Mucosa of stomach (tissue), 1 donor: ENCODE measurements around the gene GSTT4.
"Not testable (repeated sequence)": the region's sequence is repeated elsewhere in the genome, so short reads cannot be mapped to it uniquely, and the experiment has no call there.

Experiments
- H3K27me3 ChIP-seq: one replicate; pipeline ENCODE4 v1.7.0; 2013; ENCODE audit warnings: mild to moderate bottlenecking, low read length; ENCODE audit not compliant: control insufficient read depth, insufficient read depth
- H3K36me3 ChIP-seq: one replicate; pipeline ENCODE4 v1.7.0; 2013; ENCODE audit warnings: low read length; ENCODE audit not compliant: control insufficient read depth, insufficient read depth
- H3K4me1 ChIP-seq: one replicate; pipeline ENCODE4 v1.7.0; 2013; ENCODE audit warnings: mild to moderate bottlenecking, low read length; ENCODE audit not compliant: control insufficient read depth, insufficient read depth
- H3K4me3 ChIP-seq: one replicate; pipeline ENCODE4 v1.7.0; 2013; ENCODE audit warnings: low read length
- H3K9ac ChIP-seq: one replicate; pipeline ENCODE4 v1.7.0; 2013; ENCODE audit warnings: mild to moderate bottlenecking, low read length, moderate library complexity
- H3K9me3 ChIP-seq: one replicate; pipeline ENCODE4 v1.7.0; 2013; ENCODE audit warnings: mild to moderate bottlenecking, low read length, moderate library complexity; ENCODE audit not compliant: control insufficient read depth
- donor health status: Pancreatic carcinoma.

The GSTT4 gene

GRCh38 chr22:24005201-24005600 is at the start of gene GSTT4:
GSTT4 (minus strand) TSS chr22:24005453; CDS start chr22:24005356, 97 bp downstream.
- H3K4me3 ChIP-seq, result no peak within 1 kb of the TSS
- H3K9ac ChIP-seq, result peak within 1 kb of the TSS; percentile 29
- no peaks in the 10 kb centered on the region for H3K9me3 ChIP-seq
- peaks cover 36% of the 10 kb centered on the region for H3K4me1 ChIP-seq
- no peaks in the 10 kb centered on the region for H3K36me3 ChIP-seq
- no peaks in the 10 kb centered on the region for H3K27me3 ChIP-seq

- Histone ChIP-seq H3K27me3 (no peaks in the 10 kb centered on the region), H3K4me1 (no peaks in the 10 kb centered on the region), H3K4me3 (no peak overlapping the region), H3K9me3 (no peaks in the 10 kb centered on the region), H3K9ac (no peak overlapping the region), H3K36me3 (peaks cover 14% of the 10 kb centered on the region)
Observed at GRCh38 chr22:24054356-24054755, 49.1 kb upstream of the GSTT4 start.

- Histone ChIP-seq H3K4me1 (no peaks in the 10 kb centered on the region), H3K4me3 (no peak overlapping the region), H3K9ac (no peak overlapping the region), H3K9me3 (no peaks in the 10 kb centered on the region), H3K27me3 (no peaks in the 10 kb centered on the region), H3K36me3 (peaks cover 7% of the 10 kb centered on the region)
Observed at GRCh38 chr22:24053481-24054226, 48.4 kb upstream of the GSTT4 start.

- no peaks in the 10 kb centered on the region for H3K27me3 ChIP-seq
- no peaks in the 10 kb centered on the region for H3K9me3 ChIP-seq
- no peaks in the 10 kb centered on the region for H3K36me3 ChIP-seq
- H3K4me3 ChIP-seq, result no peak overlapping the region
- H3K4me1 ChIP-seq, result no peaks in the 10 kb centered on the region
- H3K9ac ChIP-seq, result no peak overlapping the region
Observed at GRCh38 chr22:24051568-24051967, 46.3 kb upstream of the GSTT4 start.

- H3K27me3 ChIP-seq, result no peaks in the 10 kb centered on the region
- no peaks in the 10 kb centered on the region for H3K4me1 ChIP-seq
- no peak overlapping the region for H3K4me3 ChIP-seq
- no peak overlapping the region for H3K9ac ChIP-seq
- H3K36me3 ChIP-seq, result no peaks in the 10 kb centered on the region
- no peaks in the 10 kb centered on the region for H3K9me3 ChIP-seq
Observed at GRCh38 chr22:24051028-24051427, 45.8 kb upstream of the GSTT4 start.

- Histone ChIP-seq H3K4me1 (no peaks in the 10 kb centered on the region), H3K9me3 (no peaks in the 10 kb centered on the region), H3K9ac (no peak overlapping the region), H3K36me3 (no peaks in the 10 kb centered on the region), H3K27me3 (no peaks in the 10 kb centered on the region), H3K4me3 (no peak overlapping the region)
Observed at GRCh38 chr22:24049978-24050377, 44.7 kb upstream of the GSTT4 start.

GRCh38 chr22:24049211-24049610 is 44.0 kb upstream of the GSTT4 start:
- no peaks in the 10 kb centered on the region for H3K4me1 ChIP-seq
- no peaks in the 10 kb centered on the region for H3K9me3 ChIP-seq
- no peak overlapping the region for H3K9ac ChIP-seq
- no peak overlapping the region for H3K4me3 ChIP-seq
- H3K27me3 ChIP-seq, result no peaks in the 10 kb centered on the region
- no peaks in the 10 kb centered on the region for H3K36me3 ChIP-seq

- H3K4me1 ChIP-seq, result no peaks in the 10 kb centered on the region
- no peak overlapping the region for H3K9ac ChIP-seq
- no peaks in the 10 kb centered on the region for H3K36me3 ChIP-seq
- no peaks in the 10 kb centered on the region for H3K9me3 ChIP-seq
- no peaks in the 10 kb centered on the region for H3K27me3 ChIP-seq
- no peak overlapping the region for H3K4me3 ChIP-seq
Observed at GRCh38 chr22:24046024-24046423, 40.8 kb upstream of the GSTT4 start.

- H3K9me3 ChIP-seq, result no peaks in the 10 kb centered on the region
- no peaks in the 10 kb centered on the region for H3K36me3 ChIP-seq
Observed at GRCh38 chr22:24043958-24044357, 38.7 kb upstream of the GSTT4 start.

GRCh38 chr22:24043465-24043864 is 38.2 kb upstream of the GSTT4 start:
- not testable (repeated sequence) for H3K4me3 ChIP-seq, H3K9me3 ChIP-seq, H3K4me1 ChIP-seq, H3K27me3 ChIP-seq, H3K9ac ChIP-seq, H3K36me3 ChIP-seq

More at GRCh38 chr22:24043958-24044357, 38.7 kb upstream of the GSTT4 start:
- no peak overlapping the region for H3K9ac ChIP-seq
- H3K27me3 ChIP-seq, result no peaks in the 10 kb centered on the region
- H3K4me3 ChIP-seq, result no peak overlapping the region
- no peaks in the 10 kb centered on the region for H3K4me1 ChIP-seq

- Histone ChIP-seq H3K4me1 (no peaks in the 10 kb centered on the region), H3K9ac (no peak overlapping the region), H3K4me3 (no peak overlapping the region), H3K36me3 (peaks cover 12% of the 10 kb centered on the region), H3K9me3 (no peaks in the 10 kb centered on the region), H3K27me3 (no peaks in the 10 kb centered on the region)
Observed at GRCh38 chr22:24040946-24041345, 35.7 kb upstream of the GSTT4 start.

- H3K9me3 ChIP-seq, result no peaks in the 10 kb centered on the region
- no peak overlapping the region for H3K9ac ChIP-seq
- H3K27me3 ChIP-seq, result no peaks in the 10 kb centered on the region
- no peak overlapping the region for H3K4me3 ChIP-seq
- H3K36me3 ChIP-seq, result peaks cover 12% of the 10 kb centered on the region
- no peaks in the 10 kb centered on the region for H3K4me1 ChIP-seq
Observed at GRCh38 chr22:24039046-24039445, 33.8 kb upstream of the GSTT4 start.
